ENCODE measurements around the gene TACC2.
"Not testable (repeated sequence)": the region's sequence is repeated elsewhere in the genome, so short reads cannot be mapped to it uniquely, and the experiment has no call there.

Gene TACC2

GRCh38 chr10:121952226-121952625, 36.7 kb upstream of the TACC2 start:
- no peak overlapping the region for H3K4me3 ChIP-seq (ENCODE audit: low read depth, low read length)
- no peak for DNase-seq (ENCODE audit: low read depth)
- TF ChIP-seq, protein P1, sequence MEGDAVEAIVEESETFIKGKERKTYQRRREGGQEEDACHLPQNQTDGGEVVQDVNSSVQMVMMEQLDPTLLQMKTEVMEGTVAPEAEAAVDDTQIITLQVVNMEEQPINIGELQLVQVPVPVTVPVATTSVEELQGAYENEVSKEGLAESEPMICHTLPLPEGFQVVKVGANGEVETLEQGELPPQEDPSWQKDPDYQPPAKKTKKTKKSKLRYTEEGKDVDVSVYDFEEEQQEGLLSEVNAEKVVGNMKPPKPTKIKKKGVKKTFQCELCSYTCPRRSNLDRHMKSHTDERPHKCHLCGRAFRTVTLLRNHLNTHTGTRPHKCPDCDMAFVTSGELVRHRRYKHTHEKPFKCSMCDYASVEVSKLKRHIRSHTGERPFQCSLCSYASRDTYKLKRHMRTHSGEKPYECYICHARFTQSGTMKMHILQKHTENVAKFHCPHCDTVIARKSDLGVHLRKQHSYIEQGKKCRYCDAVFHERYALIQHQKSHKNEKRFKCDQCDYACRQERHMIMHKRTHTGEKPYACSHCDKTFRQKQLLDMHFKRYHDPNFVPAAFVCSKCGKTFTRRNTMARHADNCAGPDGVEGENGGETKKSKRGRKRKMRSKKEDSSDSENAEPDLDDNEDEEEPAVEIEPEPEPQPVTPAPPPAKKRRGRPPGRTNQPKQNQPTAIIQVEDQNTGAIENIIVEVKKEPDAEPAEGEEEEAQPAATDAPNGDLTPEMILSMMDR (IDR thresholded peaks at IDR 0.05; ENCODE audit: control insufficient read depth, extremely low read depth, insufficient read depth), result no peak

DNA sequence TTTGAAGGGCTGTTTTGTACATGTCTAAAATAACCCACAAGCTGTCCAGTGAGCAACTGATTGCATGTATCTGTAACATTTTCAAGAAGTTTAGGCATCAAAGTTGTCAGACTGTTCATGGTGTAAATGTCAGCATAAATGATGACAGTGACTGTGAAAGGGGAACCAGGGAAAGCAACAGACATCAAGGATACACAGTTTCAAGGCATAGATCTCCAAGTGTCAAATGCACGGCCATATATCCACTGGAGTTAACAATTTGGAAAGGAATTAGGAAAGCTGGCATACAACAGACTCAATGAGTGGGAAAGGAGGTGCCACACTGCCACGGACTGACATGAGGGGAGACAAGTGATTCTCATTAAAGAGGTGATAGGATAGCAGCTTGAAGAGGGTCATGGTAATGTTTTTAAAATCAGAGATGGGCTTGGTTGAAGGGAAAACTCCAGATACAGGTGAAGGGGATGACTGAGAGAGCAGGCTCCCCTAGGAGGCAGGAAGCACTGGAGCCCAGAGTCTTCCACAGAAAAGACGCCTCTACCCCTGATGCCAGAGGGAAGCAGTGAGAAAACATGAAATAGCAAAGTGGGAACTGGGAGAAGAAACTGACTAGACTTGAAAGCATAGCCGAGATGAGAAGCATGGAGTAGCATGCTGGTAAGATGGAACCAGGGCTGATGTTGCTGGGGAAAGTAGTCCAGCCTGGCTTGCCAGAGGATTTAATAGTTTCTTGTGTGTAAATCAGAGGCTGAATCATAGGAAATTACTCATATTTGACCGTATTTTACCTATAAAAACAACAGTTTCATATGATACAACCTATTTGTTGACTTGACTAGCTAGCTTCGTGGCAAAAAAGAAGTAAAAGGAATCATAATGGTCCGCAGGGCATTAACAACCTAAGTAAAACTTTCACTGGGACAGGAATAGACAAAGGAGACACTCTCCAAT, 32.6 kb upstream of the TACC2 start:
- no peak for DNase-seq (ENCODE audit: low read depth)
- TF ChIP-seq, protein P1 (IDR thresholded peaks at IDR 0.05; ENCODE audit: control insufficient read depth, extremely low read depth, insufficient read depth), result no peak
- no peak overlapping the region for H3K4me3 ChIP-seq (ENCODE audit: low read depth, low read length)

DNA sequence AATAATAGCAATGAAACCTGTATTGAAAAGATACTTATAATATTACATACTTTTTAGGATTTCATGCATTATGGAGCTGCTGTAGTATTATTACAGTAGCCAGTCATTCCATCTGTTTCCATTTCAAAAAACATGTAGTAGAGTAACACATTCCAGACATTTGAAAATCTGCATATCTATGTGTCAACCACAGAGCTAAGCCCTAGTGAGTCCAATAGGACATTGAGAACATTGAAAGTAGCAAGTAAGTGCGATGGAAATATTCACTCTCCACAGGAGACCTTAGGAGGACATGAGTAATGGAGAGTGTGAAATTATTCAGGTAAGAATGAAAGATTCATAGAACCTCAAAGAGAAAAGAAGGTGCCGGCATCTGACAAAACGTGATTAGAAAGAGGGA, 29.3 kb upstream of the TACC2 start:
- TF ChIP-seq, protein P1 (IDR thresholded peaks at IDR 0.05; ENCODE audit: control insufficient read depth, extremely low read depth, insufficient read depth), result no peak
- no peak for DNase-seq (ENCODE audit: low read depth)
- no peak overlapping the region for H3K4me3 ChIP-seq (ENCODE audit: low read depth, low read length)

DNA sequence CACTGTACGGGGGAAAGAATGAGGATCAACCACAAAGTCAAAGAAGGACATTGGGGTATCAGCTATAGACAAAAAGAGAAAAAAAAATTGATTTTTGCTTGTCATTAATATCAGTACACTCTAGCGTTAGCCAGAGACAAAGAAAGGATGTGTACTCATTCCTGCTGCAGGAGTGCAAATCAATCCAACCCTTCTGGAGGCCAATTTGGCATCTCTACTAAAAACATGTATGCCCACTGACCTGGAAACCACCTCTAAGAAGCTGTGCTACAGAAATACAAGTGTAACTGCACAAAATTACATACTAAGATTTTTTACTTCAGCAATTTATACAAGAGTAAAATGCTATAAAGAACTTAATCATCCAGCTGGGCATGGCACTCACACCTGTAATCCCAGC, 27.5 kb upstream of the TACC2 start:
- TF ChIP-seq, protein P1 (IDR thresholded peaks at IDR 0.05; ENCODE audit: control insufficient read depth, extremely low read depth, insufficient read depth), result no peak

GRCh38 chr10:121965996-121966395, 23.0 kb upstream of the TACC2 start:
- TF ChIP-seq, protein P1 (IDR thresholded peaks at IDR 0.05; ENCODE audit: control insufficient read depth, extremely low read depth, insufficient read depth), result no peak
- H3K4me3 ChIP-seq (ENCODE audit: low read depth, low read length), result no peak overlapping the region
- DNase-seq (ENCODE audit: low read depth), result no peak

More for the DNA sequence above, 27.5 kb upstream of the TACC2 start:
- H3K4me3 ChIP-seq (ENCODE audit: low read depth, low read length), result no peak overlapping the region
- DNase-seq (ENCODE audit: low read depth), result no peak

DNA sequence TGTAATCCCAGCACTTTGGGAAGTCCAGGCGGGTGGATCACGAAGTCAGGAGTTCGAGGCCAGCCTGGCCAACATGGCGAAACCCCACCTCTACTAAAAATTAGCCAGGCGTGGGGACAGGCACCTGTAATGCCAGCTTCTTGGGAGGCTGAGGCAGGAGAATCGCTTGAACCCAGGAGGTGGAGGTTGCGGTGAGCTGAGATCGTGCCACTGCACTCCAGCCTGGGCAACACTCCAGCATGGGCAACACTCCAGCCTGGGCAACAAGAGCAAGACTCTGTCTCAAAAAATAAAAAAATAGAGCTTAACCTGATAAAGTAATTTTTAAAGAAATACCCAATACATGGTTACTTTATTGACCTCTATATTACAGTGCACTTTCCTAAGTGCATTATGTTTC, 19.9 kb upstream of the TACC2 start:
- H3K4me3 ChIP-seq (ENCODE audit: low read depth, low read length); DNase-seq (ENCODE audit: low read depth): not testable (repeated sequence)

- TF ChIP-seq, protein P1 (IDR thresholded peaks at IDR 0.05; ENCODE audit: control insufficient read depth, extremely low read depth, insufficient read depth), result no peak
- DNase-seq (ENCODE audit: low read depth), result no peak
- H3K4me3 ChIP-seq (ENCODE audit: low read depth, low read length), result peak overlapping the region; percentile 62
Observed at GRCh38 chr10:121974019-121974534, 14.9 kb upstream of the TACC2 start.

Data from LNCaP clone FGC (cell line).